ENCODE measurements around the gene KLHDC9. TPM values are rescaled to one million over a fixed set of nuclear protein-coding genes. Genes with fewer than 3 reads are reported as not detected.

KLHDC9 gene
- total and polyA plus RNA-seq, 2 of the 13 experiments (the other 11 are each of a cell fraction or from before 2014, with no cell fraction given), result 2.9 TPM

DNA sequence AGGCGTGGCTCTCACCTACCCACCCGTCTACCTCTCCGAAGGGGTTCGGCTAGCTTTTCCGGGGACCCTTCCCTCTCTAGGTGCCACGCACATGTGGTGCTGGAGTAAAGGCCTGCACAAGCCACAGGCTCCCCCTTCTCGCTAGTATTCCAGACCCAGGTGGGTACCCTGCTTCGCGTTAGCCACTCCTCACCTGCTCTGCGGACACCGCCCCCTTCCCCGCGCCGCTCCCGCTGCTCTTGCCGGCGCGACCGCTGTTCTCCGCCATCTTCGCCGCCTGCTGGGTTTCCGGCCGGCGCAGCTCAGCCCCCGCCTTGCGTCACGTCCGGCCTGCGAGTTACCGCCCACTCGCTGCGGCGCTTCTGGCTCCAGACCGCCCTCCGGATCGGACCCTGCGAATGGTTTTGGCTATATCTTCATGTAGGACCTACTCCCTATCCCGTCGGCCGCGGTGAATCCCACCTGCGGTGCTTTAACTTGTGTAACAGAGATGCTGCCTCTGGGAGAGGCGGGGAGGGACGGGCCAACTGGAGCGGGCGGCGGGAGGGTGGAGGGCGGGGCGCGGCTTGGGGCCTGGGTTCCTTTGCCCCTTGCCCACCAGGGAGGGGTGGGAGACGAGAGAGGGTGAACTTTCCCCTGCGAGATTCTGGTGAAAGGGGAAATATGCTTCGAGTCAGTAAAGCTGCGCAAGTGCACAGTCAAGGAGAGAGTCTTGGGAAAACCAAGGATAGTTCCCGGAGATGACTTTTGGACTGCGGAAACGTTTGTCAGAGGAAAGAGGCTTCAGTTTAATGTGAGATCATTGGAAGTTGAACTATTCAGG is 19.8 kb downstream of the KLHDC9 start, which contains the start of the genes NIT1 and PFDN2 (continued):
- TF ChIP-seq ATM (IDR thresholded peaks at IDR 0.05; ENCODE audit: borderline replicate concordance) (no peak), ZNF891 (CRISPR knock-in tag; IDR thresholded peaks at IDR 0.05) (peak; percentile 87), GMEB2 (CRISPR knock-in tag; IDR thresholded peaks at IDR 0.05; ENCODE audit: low read depth) (0 out of 2 replicates have a peak, but pooled peaks have one; percentile 23), ZNF678 (CRISPR knock-in tag; IDR thresholded peaks at IDR 0.05) (0 out of 2 replicates have a peak, but pooled peaks have one; percentile 18), ZNF788 (CRISPR knock-in tag; IDR thresholded peaks at IDR 0.05; ENCODE audit: borderline replicate concordance) (peak; percentile 86; the same call in 1 of the 2 replicates), ZBTB20 (CRISPR knock-in tag; IDR thresholded peaks at IDR 0.05; ENCODE audit: borderline replicate concordance, low read depth) (peak; percentile 40; the same call in 1 of the 2 replicates), CEBPB (IDR thresholded peaks at IDR 0.05; ENCODE audit: borderline replicate concordance, low read depth, low read length) (peak; percentile 54), MLLT10 (CRISPR knock-in tag; IDR thresholded peaks at IDR 0.05) (no peak), TARDBP (CRISPR knock-in tag; IDR thresholded peaks at IDR 0.05) (peak; percentile 57; the same call in 1 of the 2 replicates), YEATS4 (CRISPR knock-in tag; IDR thresholded peaks at IDR 0.05; ENCODE audit: borderline replicate concordance) (peak; percentile 80; the same call in 1 of the 2 replicates), ZBTB21 (CRISPR knock-in tag; IDR thresholded peaks at IDR 0.05) (0 out of 2 replicates have a peak, but pooled peaks have one; percentile 19), TAF1 (CRISPR knock-in tag; IDR thresholded peaks at IDR 0.05) (peak; percentile 99), ZNF766 (CRISPR knock-in tag; IDR thresholded peaks at IDR 0.05; ENCODE audit: borderline replicate concordance) (peak; percentile 39; the same call in 1 of the 2 replicates), KDM5B (CRISPR knock-in tag; IDR thresholded peaks at IDR 0.05; ENCODE audit: borderline replicate concordance) (peak; percentile 87; the same call in 1 of the 2 replicates), YEATS2 (CRISPR knock-in tag; IDR thresholded peaks at IDR 0.05; ENCODE audit: borderline replicate concordance) (peak; percentile 40; the same call in 1 of the 2 replicates), SMYD3 (CRISPR knock-in tag; IDR thresholded peaks at IDR 0.05) (no peak), HMGXB4 (CRISPR knock-in tag; IDR thresholded peaks at IDR 0.05; ENCODE audit: borderline replicate concordance in 1 of 2, low read depth in 1 of 2) (peak; percentile 64 to 66), BRD4 (CRISPR knock-in tag; IDR thresholded peaks at IDR 0.05) (peak; percentile 71; the same call in 1 of the 2 replicates), ZNF784 (CRISPR knock-in tag; IDR thresholded peaks at IDR 0.05; ENCODE audit: borderline replicate concordance) (0 out of 2 replicates have a peak, but pooled peaks have one; percentile 39)
- TF ChIP-seq, protein P1, sequence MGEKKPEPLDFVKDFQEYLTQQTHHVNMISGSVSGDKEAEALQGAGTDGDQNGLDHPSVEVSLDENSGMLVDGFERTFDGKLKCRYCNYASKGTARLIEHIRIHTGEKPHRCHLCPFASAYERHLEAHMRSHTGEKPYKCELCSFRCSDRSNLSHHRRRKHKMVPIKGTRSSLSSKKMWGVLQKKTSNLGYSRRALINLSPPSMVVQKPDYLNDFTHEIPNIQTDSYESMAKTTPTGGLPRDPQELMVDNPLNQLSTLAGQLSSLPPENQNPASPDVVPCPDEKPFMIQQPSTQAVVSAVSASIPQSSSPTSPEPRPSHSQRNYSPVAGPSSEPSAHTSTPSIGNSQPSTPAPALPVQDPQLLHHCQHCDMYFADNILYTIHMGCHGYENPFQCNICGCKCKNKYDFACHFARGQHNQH (CRISPR knock-in tag; IDR thresholded peaks at IDR 0.05), result peak; percentile 78; the same call in 1 of the 2 replicates
- TF ChIP-seq, protein P2, sequence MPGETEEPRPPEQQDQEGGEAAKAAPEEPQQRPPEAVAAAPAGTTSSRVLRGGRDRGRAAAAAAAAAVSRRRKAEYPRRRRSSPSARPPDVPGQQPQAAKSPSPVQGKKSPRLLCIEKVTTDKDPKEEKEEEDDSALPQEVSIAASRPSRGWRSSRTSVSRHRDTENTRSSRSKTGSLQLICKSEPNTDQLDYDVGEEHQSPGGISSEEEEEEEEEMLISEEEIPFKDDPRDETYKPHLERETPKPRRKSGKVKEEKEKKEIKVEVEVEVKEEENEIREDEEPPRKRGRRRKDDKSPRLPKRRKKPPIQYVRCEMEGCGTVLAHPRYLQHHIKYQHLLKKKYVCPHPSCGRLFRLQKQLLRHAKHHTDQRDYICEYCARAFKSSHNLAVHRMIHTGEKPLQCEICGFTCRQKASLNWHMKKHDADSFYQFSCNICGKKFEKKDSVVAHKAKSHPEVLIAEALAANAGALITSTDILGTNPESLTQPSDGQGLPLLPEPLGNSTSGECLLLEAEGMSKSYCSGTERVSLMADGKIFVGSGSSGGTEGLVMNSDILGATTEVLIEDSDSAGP (CRISPR knock-in tag; IDR thresholded peaks at IDR 0.05; ENCODE audit: borderline replicate concordance), result peak; percentile 78; the same call in 1 of the 2 replicates

Measured in HepG2 (cell line).